DOHH2 (cell line): Measurements from ENCODE around the gene CPLX1.

Source experiments
- H3F3A ChIP-seq: fragments of 200-600 bp; sonication (generic), shearing (Covaris generic); 2 replicates; pipeline ENCODE4 v1.6.0; 2016; ENCODE audit warnings: antibody characterized with exemption, mild to moderate bottlenecking; ENCODE audit not compliant: control insufficient read depth, insufficient read depth
- H3K27ac ChIP-seq: fragments of 200-600 bp; sonication (generic); 2 replicates; pipeline ENCODE4 v1.5.1; 2014; ENCODE audit warnings: low read depth, mild to moderate bottlenecking, low read length, moderate library complexity
- H3K27me3 ChIP-seq: fragments of 200-600 bp; sonication (generic); 2 replicates; pipeline ENCODE4 v1.6.1; 2014; ENCODE audit warnings: mild to moderate bottlenecking, low read length, mixed read lengths; ENCODE audit not compliant: control insufficient read depth
- H3K36me3 ChIP-seq: fragments of 200-600 bp; sonication (generic); 2 replicates; pipeline ENCODE4 v1.6.1; 2014; ENCODE audit warnings: mild to moderate bottlenecking, low read length, moderate library complexity, mixed read lengths; ENCODE audit not compliant: control insufficient read depth
- H3K4me1 ChIP-seq: fragments of 200-600 bp; sonication (generic); 2 replicates; pipeline ENCODE4 v1.6.1; 2014; ENCODE audit warnings: mild to moderate bottlenecking, low read length, mixed read lengths; ENCODE audit not compliant: control insufficient read depth
- H3K4me2 ChIP-seq: fragments of 200-600 bp; sonication (generic); 2 replicates; pipeline ENCODE4 v1.6.0; 2014; ENCODE audit warnings: mild to moderate bottlenecking, low read length, moderate library complexity
- H3K4me3 ChIP-seq: fragments of 200-600 bp; sonication (generic); 2 replicates; pipeline ENCODE4 v1.5.1; 2014; ENCODE audit warnings: mild to moderate bottlenecking, low read length, mixed read lengths
- H3K79me2 ChIP-seq: fragments of 200-600 bp; sonication (generic); 2 replicates; pipeline ENCODE4 v1.6.1; 2014; ENCODE audit warnings: mild to moderate bottlenecking, low read length, mixed read lengths; ENCODE audit not compliant: control insufficient read depth
- H3K9me2 ChIP-seq: fragments of 200-600 bp; sonication (generic); replicated peaks from 2 replicates; pipeline ENCODE4 v1.6.1; 2014; ENCODE audit warnings: mild to moderate bottlenecking, low read length, mixed read lengths; ENCODE audit not compliant: control insufficient read depth
- H3K9me3 ChIP-seq: fragments of 200-600 bp; sonication (generic); 2 replicates; pipeline ENCODE4 v1.6.1; 2014; ENCODE audit warnings: antibody characterized with exemption, low read length, mixed read lengths; ENCODE audit not compliant: control insufficient read depth, insufficient read depth
- H4K20me1 ChIP-seq: fragments of 200-600 bp; sonication (generic); 2 replicates; pipeline ENCODE4 v1.6.0; 2014; ENCODE audit warnings: low read depth, mild to moderate bottlenecking, antibody characterized with exemption, low read length, moderate library complexity; ENCODE audit not compliant: control insufficient read depth, insufficient read depth
- EZH2phosphoT487 ChIP-seq: fragments of 200-600 bp; sonication (generic); IDR thresholded peaks from 2 replicates; pipeline ENCODE4 v1.6.1; 2017; ENCODE audit warnings: borderline replicate concordance, mild to moderate bottlenecking, antibody characterized with exemption, low read length, moderate library complexity, mixed read lengths
- TF ChIP-seq, protein P1 (sequence below): fragments of 200-600 bp; sonication (generic); IDR thresholded peaks from one replicate; pipeline ENCODE4 v1.5.1; 2014; ENCODE audit warnings: antibody characterized with exemption, mild to moderate bottlenecking, low read depth, low read length; ENCODE audit not compliant: poor library complexity, severe bottlenecking

Gene CPLX1

DNA sequence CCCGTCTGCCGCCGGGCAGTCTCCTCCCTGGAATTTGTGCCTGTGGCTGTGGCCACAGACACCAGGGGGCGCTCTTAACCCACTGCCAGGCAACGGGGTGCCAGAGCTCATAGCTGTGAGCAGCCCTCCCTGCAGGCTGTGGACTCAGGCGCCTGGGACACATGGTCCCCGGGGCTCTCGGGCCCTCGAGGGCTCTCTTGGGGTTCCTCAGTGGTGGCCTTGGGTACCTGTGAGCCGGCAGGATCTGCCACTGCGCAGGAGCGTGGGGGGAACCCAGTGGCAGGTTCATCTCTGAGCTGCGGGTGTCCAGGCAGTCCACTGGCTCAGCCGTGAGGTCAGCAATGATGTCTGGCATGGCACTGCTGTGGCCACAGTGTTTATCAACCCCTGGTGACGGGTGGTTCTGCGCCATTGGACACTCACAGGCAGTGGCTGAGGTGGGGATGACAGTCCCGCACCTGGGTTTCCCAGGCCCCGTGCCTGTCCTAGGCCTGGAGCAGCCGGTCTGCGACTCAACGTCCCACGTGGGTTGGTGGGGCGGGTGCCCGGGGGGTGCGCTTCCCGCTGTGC lies 83.1 kb downstream of the CPLX1 start:
- no peaks in the 10 kb centered on the region for H3K9me2 ChIP-seq
- no peak overlapping the region for H3K27ac ChIP-seq
- no peak for TF ChIP-seq EZH2phosphoT487
- TF ChIP-seq, protein P1, sequence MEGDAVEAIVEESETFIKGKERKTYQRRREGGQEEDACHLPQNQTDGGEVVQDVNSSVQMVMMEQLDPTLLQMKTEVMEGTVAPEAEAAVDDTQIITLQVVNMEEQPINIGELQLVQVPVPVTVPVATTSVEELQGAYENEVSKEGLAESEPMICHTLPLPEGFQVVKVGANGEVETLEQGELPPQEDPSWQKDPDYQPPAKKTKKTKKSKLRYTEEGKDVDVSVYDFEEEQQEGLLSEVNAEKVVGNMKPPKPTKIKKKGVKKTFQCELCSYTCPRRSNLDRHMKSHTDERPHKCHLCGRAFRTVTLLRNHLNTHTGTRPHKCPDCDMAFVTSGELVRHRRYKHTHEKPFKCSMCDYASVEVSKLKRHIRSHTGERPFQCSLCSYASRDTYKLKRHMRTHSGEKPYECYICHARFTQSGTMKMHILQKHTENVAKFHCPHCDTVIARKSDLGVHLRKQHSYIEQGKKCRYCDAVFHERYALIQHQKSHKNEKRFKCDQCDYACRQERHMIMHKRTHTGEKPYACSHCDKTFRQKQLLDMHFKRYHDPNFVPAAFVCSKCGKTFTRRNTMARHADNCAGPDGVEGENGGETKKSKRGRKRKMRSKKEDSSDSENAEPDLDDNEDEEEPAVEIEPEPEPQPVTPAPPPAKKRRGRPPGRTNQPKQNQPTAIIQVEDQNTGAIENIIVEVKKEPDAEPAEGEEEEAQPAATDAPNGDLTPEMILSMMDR: peak; percentile 95
- H3K4me2 ChIP-seq: no peak overlapping the region
- H4K20me1 ChIP-seq: no peaks in the 10 kb centered on the region
- no peaks in the 10 kb centered on the region for H3K27me3 ChIP-seq
- no peak overlapping the region for H3K4me3 ChIP-seq
- H3K4me1 ChIP-seq: no peaks in the 10 kb centered on the region
- no peaks in the 10 kb centered on the region for H3K79me2 ChIP-seq
- H3K9me3 ChIP-seq: no peaks in the 10 kb centered on the region
- H3K36me3 ChIP-seq: peaks cover 17% of the 10 kb centered on the region
- H3F3A ChIP-seq: peaks cover 11% of the 10 kb centered on the region

DNA sequence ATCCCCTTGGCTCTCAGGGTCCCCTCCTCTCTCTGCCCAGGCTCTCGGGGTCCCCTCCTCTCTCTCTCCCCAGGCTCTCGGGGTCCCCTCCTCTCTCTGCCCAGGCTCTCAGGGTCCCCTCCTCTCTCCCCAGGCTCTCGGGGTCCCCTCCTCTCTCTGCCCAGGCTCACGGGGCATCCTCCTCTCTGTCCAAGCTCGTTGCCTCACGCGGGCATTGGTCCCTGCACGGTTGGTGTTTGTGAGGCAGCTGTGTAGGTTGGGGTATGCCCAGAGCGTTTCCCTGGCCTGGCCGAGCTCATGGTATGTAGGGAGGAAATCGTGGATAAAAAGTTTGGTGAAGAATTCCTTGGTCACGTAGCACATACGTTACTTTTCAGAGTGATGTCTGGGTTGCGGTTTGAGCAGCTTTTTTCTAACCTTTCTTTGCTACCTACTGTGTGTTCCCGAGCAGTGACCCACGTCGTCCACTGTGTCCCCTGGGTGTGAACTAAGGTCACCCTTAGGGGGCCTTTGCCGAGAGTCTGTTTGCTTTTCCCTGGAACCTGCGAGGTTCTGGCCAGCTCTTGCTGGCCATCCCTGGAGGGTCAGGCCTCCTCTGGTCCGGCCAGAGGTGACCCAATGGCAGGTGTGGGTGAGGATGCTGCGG lies 83.7 kb downstream of the CPLX1 start:
- Histone ChIP-seq H4K20me1 (no peaks in the 10 kb centered on the region), H3K36me3 (peaks cover 21% of the 10 kb centered on the region)

DNA sequence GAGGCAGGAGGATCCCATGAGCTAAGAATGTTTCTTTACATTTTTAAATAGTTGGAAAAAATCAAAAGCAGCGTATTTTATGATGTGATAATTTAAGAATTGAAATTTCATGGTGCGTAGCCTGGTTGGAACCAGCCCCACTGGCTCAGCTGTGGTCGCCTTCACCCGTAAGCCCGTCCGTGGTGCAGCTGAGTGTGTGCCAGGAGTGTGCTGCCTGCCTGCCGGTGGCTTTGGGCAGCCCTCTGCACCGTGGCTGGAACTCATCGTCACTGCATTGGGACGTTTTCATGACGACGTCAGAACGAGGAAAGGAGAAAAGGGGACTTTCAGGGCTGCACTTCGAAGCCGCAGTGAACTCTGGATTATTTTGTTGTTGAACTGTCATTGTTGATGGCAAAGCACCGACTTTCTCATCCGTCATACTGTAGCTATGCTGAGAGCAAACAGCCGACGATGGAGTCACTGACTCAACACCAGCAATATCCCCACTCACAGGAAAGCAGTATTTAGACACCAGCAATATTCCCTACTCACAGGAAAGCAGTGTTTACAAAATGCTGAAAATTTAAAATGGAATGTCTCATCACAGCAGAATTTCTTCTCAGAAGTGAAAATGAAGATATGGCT lies 85.2 kb downstream of the CPLX1 start:
- H3K4me2 ChIP-seq: no peak overlapping the region
- no peaks in the 10 kb centered on the region for H3K9me2 ChIP-seq
- no peaks in the 10 kb centered on the region for H3K9me3 ChIP-seq
- TF ChIP-seq EZH2phosphoT487: no peak
- TF ChIP-seq, protein P1: no peak
- H3K36me3 ChIP-seq: peaks cover 23% of the 10 kb centered on the region
- peaks cover 11% of the 10 kb centered on the region for H3F3A ChIP-seq
- H3K4me1 ChIP-seq: no peaks in the 10 kb centered on the region
- H4K20me1 ChIP-seq: no peaks in the 10 kb centered on the region
- no peak overlapping the region for H3K27ac ChIP-seq
- H3K27me3 ChIP-seq: no peaks in the 10 kb centered on the region
- H3K79me2 ChIP-seq: no peaks in the 10 kb centered on the region
- no peak overlapping the region for H3K4me3 ChIP-seq

More for the DNA sequence above, 83.7 kb downstream of the CPLX1 start:
- Histone ChIP-seq H3F3A (peaks cover 11% of the 10 kb centered on the region), H3K79me2 (no peaks in the 10 kb centered on the region), H3K4me3 (no peak overlapping the region), H3K9me3 (no peaks in the 10 kb centered on the region), H3K4me2 (no peak overlapping the region), H3K27ac (no peak overlapping the region), H3K27me3 (no peaks in the 10 kb centered on the region), H3K4me1 (no peaks in the 10 kb centered on the region), H3K9me2 (no peaks in the 10 kb centered on the region)
- TF ChIP-seq, protein P1: no peak
- no peak for TF ChIP-seq EZH2phosphoT487
